IPS-18c (cell line): ENCODE data around the gene SPTBN2.
A peak's percentile ranks its signal among the peaks of the same experiment; 100 is the strongest.

Experiments
- H3K4me3 ChIP-seq: 2 replicates; pipeline ENCODE4 v1.7.0; 2013; ENCODE audit warnings: low read depth, mild to moderate bottlenecking, low read length, moderate library complexity; ENCODE audit not compliant: insufficient read depth
- H3K9me3 ChIP-seq: one replicate; pipeline ENCODE4 v1.6.1; 2013; ENCODE audit warnings: mild to moderate bottlenecking, low read length, moderate library complexity; ENCODE audit not compliant: control insufficient read depth, insufficient read depth

The SPTBN2 gene

DNA sequence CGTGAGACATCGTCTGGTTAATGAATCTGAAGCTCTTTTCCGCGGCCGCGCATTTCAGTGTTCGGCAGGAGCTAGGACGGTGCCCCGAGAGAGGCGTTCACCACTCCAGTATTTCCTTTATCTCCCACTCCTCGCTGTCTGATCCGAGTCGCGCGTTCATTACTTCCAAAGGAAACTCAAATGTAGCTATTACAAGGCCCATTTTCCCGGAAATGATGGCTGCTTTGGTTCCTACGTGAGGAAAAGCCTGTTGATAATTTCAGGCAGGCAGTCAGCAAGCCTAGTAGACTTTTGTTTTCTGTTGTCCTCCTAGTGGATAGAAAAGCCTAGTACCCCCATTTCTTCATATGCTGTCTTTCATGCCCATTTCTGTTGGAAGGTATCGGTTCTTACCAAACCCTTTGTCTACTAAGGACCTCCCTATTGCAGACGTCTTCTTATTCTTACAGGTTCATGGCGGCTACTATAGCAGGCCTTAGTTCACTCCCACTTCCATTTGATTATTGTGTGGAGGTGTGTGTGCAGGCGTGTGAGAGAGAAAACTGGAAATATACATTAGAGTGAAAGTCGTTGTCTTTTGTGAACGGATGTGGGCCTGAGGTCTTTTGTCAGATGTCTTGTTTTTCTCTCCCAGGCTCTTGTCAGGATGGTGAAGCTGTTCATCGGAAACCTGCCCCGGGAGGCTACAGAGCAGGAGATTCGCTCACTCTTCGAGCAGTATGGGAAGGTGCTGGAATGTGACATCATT lies 89.8 kb downstream of the SPTBN2 start:
- H3K9me3 ChIP-seq, result no peaks in the 10 kb centered on the region
- H3K4me3 ChIP-seq, result peak overlapping the region; percentile 97

DNA sequence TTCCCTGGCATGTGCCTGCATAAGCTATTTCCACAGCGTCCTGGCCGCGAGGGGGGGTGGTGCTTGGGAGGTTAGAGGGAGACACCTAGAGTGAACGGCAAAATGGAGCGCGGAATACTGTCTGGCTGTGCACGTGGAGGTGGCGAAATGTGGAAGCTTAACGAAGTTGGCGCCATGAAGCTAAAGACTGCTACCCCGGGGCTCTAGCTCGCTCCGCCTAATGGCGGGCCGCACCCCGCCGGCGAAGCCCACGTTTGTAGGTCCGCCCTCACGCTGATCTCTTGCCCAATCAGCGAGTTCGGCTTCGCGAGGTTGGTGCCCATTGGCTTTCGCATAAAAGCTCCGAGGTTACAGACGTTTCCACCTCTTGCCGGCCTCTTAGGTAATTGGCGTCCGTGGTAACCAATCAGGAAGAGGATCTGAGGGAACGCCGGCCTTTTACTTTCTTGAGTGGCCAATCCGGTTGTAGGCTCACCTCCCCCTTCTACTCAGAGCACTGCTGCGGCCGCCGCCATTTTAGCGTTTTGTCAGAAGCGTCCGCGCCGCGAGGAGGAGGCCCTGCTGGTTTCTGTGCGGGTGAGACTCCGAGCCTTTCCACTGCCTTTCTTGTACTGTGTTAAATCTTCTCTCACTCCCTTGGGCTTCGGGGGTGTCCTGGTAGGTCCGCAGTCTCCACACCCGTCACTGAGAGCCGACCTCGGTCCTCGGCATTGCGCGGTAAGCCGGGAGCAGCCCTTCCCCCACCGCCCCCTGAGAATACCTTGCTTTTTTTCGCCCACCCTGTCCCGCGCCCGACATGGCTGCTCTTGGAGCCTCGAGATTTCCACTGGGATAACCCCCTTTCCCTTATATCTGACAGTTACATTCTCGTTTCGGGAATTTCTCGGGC lies 90.6 kb downstream of the SPTBN2 start, which contains the start of gene RBM4:
RBM4 (plus strand) TSS at position 527 of the 889 bp plus-strand sequence. CDS start 1,009 bp downstream, outside the sequence.
- H3K4me3 ChIP-seq, result peak within 1 kb of the TSS; percentile 97
- no peaks in the 10 kb centered on the region for H3K9me3 ChIP-seq

DNA sequence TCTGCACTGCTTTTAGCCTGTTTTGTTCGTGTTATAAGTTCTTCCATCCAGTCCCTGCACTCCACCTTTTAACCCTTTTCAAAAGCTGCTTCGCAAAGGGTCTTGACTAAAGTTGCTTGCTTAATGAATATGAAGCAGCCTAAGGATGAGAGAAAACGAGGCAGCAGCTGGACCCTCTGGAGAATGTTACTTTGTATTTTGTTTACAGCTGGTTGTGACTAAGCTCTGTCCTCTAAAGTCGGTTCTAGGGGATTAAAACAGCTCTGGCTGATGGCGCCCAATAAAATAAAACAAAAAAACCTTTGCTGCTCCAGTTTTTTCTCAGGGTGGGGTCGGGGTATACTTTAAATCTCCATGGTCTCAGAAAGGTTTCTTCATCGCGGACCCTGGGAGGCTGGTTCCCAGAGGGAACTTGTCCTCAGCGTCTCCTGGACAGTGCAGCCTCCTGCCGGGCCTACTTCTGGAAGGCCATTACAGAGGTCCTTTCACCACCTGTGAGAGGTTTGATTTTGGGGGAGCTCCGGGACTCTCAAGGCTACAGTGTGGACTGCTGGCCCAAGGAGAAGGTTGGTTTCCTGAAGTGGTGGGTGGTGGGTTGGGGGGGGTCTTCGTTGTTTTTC lies 91.3 kb downstream of the SPTBN2 start:
- peak overlapping the region; percentile 34 for H3K4me3 ChIP-seq
- no peaks in the 10 kb centered on the region for H3K9me3 ChIP-seq

DNA sequence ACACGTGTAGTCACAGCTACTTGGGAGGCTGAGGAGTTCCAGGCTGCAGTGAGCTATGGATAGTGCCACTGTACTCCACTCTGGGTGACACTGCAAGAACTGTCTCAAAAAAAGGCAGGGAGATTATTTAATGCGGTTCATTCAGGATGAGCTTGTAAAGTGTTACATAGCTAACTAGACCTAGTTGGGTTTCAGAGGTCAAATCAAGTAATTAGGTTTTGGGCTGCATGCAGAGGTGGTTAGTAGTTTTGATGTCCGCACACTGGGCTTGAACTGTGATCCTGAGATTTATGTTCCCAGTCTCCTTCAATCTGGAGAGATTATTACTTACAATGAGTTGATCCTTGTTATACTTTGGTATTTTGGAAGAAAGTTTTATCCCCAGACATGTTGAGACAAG lies 92.6 kb downstream of the SPTBN2 start:
- Histone ChIP-seq H3K9me3 (peaks cover 2% of the 10 kb centered on the region), H3K4me3 (no peak overlapping the region)
